K562 (cell line): ENCODE measurements around the gene DTD1. TPM values are rescaled to one million over a fixed set of nuclear protein-coding genes. Genes with fewer than 3 reads are reported as not detected.

ENCODE experiments used
- ATAC-seq: fragments of 200-7000 bp; cut with Tn5 transposase; 3 replicates; pipeline ENCODE4 v1.9.1; 2020; ENCODE audit warnings: moderate library complexity
- BruUV-seq: library from RNA; stranded (reverse); fragments of 400-500 nt; replicated peaks from 2 replicates; lab custom pipeline; 2021; lab: Mats Ljungman, UMichigan
- CTCF ChIA-PET: fragments of 300-600 bp; formaldehyde crosslinking; extraction: SDS; loops from one replicate; lab custom pipeline; 2021; ENCODE audit warnings: low intra/inter-chr PET ratio; lab: Yijun Ruan, JAX
- POLR2A ChIA-PET: fragments of 300-600, 350-650 bp; sonication (Branson Sonifier 250); formaldehyde crosslinking; extraction: SDS; loops from one replicate; lab custom pipeline; 2021; ENCODE audit warnings: antibody characterized with exemption, inconsistent platforms; lab: Yijun Ruan, JAX
- DNase-seq, 4 experiments: peaks; one replicate each; pipeline versions ENCODE4 v3.0.0 to v3.0.0-alpha.2; 2011 to 2018; ENCODE audit warnings: low spot score in 3 of 4, mixed read lengths in 3 of 4; ENCODE audit errors: extremely low read depth in 1 of 4
- FAIRE-seq: peaks from 2 replicates; lab custom pipeline; 2011; peaks lifted over from hg19 to GRCh38; lab: Jason Lieb, UNC
- H2AFZ ChIP-seq: 2 replicates; pipeline ENCODE4 v1.6.0; 2011; ENCODE audit warnings: low read depth, low read length, control low read depth, inconsistent platforms
- H3K27ac ChIP-seq: fragments of 200-600 bp; 3 replicates; pipeline ENCODE4 v1.8.0; 2011; ENCODE audit warnings: low read depth, mild to moderate bottlenecking, control low read depth, inconsistent platforms, low read length, moderate library complexity, mixed read lengths; ENCODE audit errors: extremely low read depth
- H3K27me3 ChIP-seq, 2 experiments: fragments of 300-600 bp in 1 of 2; 2 replicates in 1 of 2; 3 replicates in 1 of 2; pipeline versions ENCODE4 v1.6.0 to v1.8.0; 2011; ENCODE audit warnings: inconsistent platforms in 2 of 2, low read length in 2 of 2, mild to moderate bottlenecking in 1 of 2, mixed read lengths in 1 of 2, moderate library complexity in 1 of 2; ENCODE audit not compliant: control insufficient read depth in 2 of 2, insufficient read depth in 2 of 2
- H3K36me3 ChIP-seq: fragments of 300-600 bp; 3 replicates; pipeline ENCODE4 v1.8.0; 2011; ENCODE audit warnings: mild to moderate bottlenecking, low read length, inconsistent platforms; ENCODE audit not compliant: control insufficient read depth, insufficient read depth
- H3K4me1 ChIP-seq, 2 experiments: fragments of 200-600 bp in 1 of 2; replicated peaks in 1 of 2; 2 replicates in 1 of 2; 3 replicates in 1 of 2; pipeline versions ENCODE4 v1.5.1 to v1.8.0; 2011; ENCODE audit warnings: inconsistent platforms in 2 of 2, low read length in 2 of 2, mild to moderate bottlenecking in 1 of 2, mixed read lengths in 1 of 2, moderate library complexity in 1 of 2; ENCODE audit not compliant: control insufficient read depth in 2 of 2, insufficient read depth in 2 of 2
- H3K4me2 ChIP-seq: 2 replicates; pipeline ENCODE4 v1.6.1; 2011; ENCODE audit warnings: low read length, control low read depth, inconsistent platforms, mixed read lengths; ENCODE audit not compliant: insufficient read depth
- H3K4me3 ChIP-seq: fragments of 200-600 bp; sonication (generic), shearing (Covaris generic); 2 replicates; pipeline ENCODE4 v1.5.1; 2016; ENCODE audit warnings: control low read depth, inconsistent platforms
- H3K79me2 ChIP-seq: fragments of 200-600 bp; 3 replicates; pipeline ENCODE4 v1.8.0; 2011; ENCODE audit warnings: low read length, inconsistent platforms; ENCODE audit not compliant: control insufficient read depth, insufficient read depth
- H3K9ac ChIP-seq, 2 experiments: 2 replicates each; pipeline versions ENCODE4 v1.6.0 to v1.6.1; 2011; ENCODE audit warnings: low read depth in 2 of 2, low read length in 2 of 2, control low read depth in 1 of 2, inconsistent platforms in 1 of 2, mild to moderate bottlenecking in 1 of 2, mixed read lengths in 1 of 2; ENCODE audit not compliant: insufficient read depth in 1 of 2
- H3K9me1 ChIP-seq: one replicate; pipeline ENCODE4 v1.6.0; 2011; ENCODE audit warnings: inconsistent platforms, mild to moderate bottlenecking, low read length, moderate library complexity; ENCODE audit not compliant: control insufficient read depth, insufficient read depth
- H3K9me3 ChIP-seq: replicated peaks from 2 replicates; pipeline ENCODE4 v1.5.1; 2011; ENCODE audit warnings: low read depth, low read length, inconsistent platforms; ENCODE audit not compliant: control insufficient read depth, insufficient read depth
- H4K20me1 ChIP-seq: replicated peaks from 2 replicates; pipeline ENCODE4 v1.6.1; 2011; ENCODE audit warnings: low read length, inconsistent platforms, mixed read lengths; ENCODE audit not compliant: control insufficient read depth, insufficient read depth
- ARNT ChIP-seq, 2 experiments: fragments of 450-650 bp; IDR thresholded peaks; 2 replicates each; pipeline ENCODE4 v1.6.1; 2016; ENCODE audit warnings: mild to moderate bottlenecking in 1 of 2
- ATF2 ChIP-seq: sonication (generic); formaldehyde crosslinking; IDR thresholded peaks from 2 replicates; pipeline ENCODE4 v1.8.1; 2022; ENCODE audit warnings: missing genetic modification reagents
- CREB1 ChIP-seq, 2 experiments: sonication (generic) in 1 of 2; formaldehyde crosslinking in 1 of 2; IDR thresholded peaks; 2 replicates each; pipeline versions ENCODE4 v1.6.1 to v1.8.0; 2012 to 2022; ENCODE audit warnings: inconsistent platforms in 1 of 2, mild to moderate bottlenecking in 1 of 2, missing genetic modification reagents in 1 of 2, moderate library complexity in 1 of 2
- ETV5 ChIP-seq: sonication (generic); formaldehyde crosslinking; IDR thresholded peaks from 2 replicates; pipeline ENCODE4 v1.4.0; 2020; ENCODE audit warnings: low read depth, mild to moderate bottlenecking, missing genetic modification reagents
- HOXB6 ChIP-seq: fragments of 250-450 bp; sonication (Bioruptor Pico); IDR thresholded peaks from 2 replicates; pipeline ENCODE4 v1.5.1; 2022; ENCODE audit warnings: mild to moderate bottlenecking, borderline replicate concordance
- ID3 ChIP-seq, 2 experiments: fragments of 250-450 bp in 1 of 2; fragments of 450-650 bp in 1 of 2; sonication (Bioruptor Pico) in 1 of 2; IDR thresholded peaks; 2 replicates each; pipeline versions ENCODE4 v1.6.1 to v1.8.0; 2016 to 2021; ENCODE audit warnings: mild to moderate bottlenecking in 2 of 2, moderate library complexity in 2 of 2, missing compliant biosample characterization in 1 of 2, missing genetic modification characterization in 1 of 2
- NR2C1 ChIP-seq, 2 experiments: fragments of 450-650 bp; IDR thresholded peaks; 2 replicates each; pipeline ENCODE4 v1.6.1; 2017; ENCODE audit warnings: mild to moderate bottlenecking in 2 of 2, antibody characterized with exemption in 1 of 2, inconsistent platforms in 1 of 2, missing compliant biosample characterization in 1 of 2, missing genetic modification characterization in 1 of 2
- POLR2H ChIP-seq: IDR thresholded peaks from 2 replicates; pipeline ENCODE4 v1.6.1; 2016; ENCODE audit warnings: missing genetic modification characterization, low read depth, mild to moderate bottlenecking, control low read depth, missing compliant biosample characterization, moderate library complexity
- RFX7 ChIP-seq: fragments of 250-450 bp; sonication (Bioruptor Pico); IDR thresholded peaks from 2 replicates; pipeline ENCODE4 v1.5.1; 2021; ENCODE audit warnings: mild to moderate bottlenecking
- VEZF1 ChIP-seq: fragments of 200-800 bp; sonication (Bioruptor generic); IDR thresholded peaks from 2 replicates; pipeline ENCODE4 v1.6.1; 2017; ENCODE audit warnings: missing genetic modification characterization, missing compliant biosample characterization
- ZBTB1 ChIP-seq: sonication (generic); formaldehyde crosslinking; IDR thresholded peaks from 2 replicates; pipeline ENCODE4 v1.8.1; 2023; ENCODE audit warnings: missing genetic modification reagents, low read depth, mild to moderate bottlenecking, borderline replicate concordance
- ZBTB49 ChIP-seq: sonication (generic); formaldehyde crosslinking; IDR thresholded peaks from 2 replicates; pipeline ENCODE4 v1.8.0; 2022; ENCODE audit warnings: missing genetic modification reagents, mild to moderate bottlenecking, borderline replicate concordance
- ZFP1 ChIP-seq: fragments of 450-650 bp; formaldehyde crosslinking; IDR thresholded peaks from 2 replicates; pipeline ENCODE4 v1.4.0; 2020; ENCODE audit warnings: mild to moderate bottlenecking, mixed read lengths
- ZNF212 ChIP-seq: fragments of 450-650 bp; formaldehyde crosslinking; IDR thresholded peaks from 2 replicates; pipeline ENCODE4 v1.4.0; 2020; ENCODE audit warnings: mild to moderate bottlenecking
- ZNF444 ChIP-seq: fragments of 250-450 bp; sonication (Bioruptor Pico); IDR thresholded peaks from 2 replicates; pipeline ENCODE4 v1.4.0; 2020; ENCODE audit warnings: mild to moderate bottlenecking, moderate library complexity
- ZNF696 ChIP-seq: fragments of 250-450 bp; sonication (Bioruptor Pico); conservative IDR thresholded peaks from 2 replicates; pipeline ENCODE4 v1.4.0; 2020; ENCODE audit warnings: mild to moderate bottlenecking, moderate library complexity
- WGBS: fragments of 100-300 bp; shearing (Covaris generic); methylation state at CpG from one replicate; pipeline ENCODE4 v1.1.6; 2016; ENCODE audit warnings: low coverage, mixed read lengths; ENCODE audit not compliant: insufficient coverage; ENCODE audit errors: missing lambda C conversion rate; 5-methylcytosine and 5-hydroxymethylcytosine counted together
- in situ Hi-C: fragments of 300-500 bp; cut with MboI; formaldehyde crosslinking; loops from 4 replicates; pipeline ENCODE4 v1.15.0; 2018; ENCODE audit warnings: inconsistent platforms, mixed read lengths
- intact Hi-C: fragments of 100-400 bp; cut with micrococcal nuclease; formaldehyde crosslinking; loops from 2 replicates; pipeline ENCODE4 v1.14.2; 2022
- polyA plus RNA-seq, 8 experiments: library from polyadenylated mRNA; depleted of rRNA in 4 of 8; stranded (reverse) in 5 of 8; unstranded in 3 of 8; fragments of >200 nt; fragmentation: Nextera tagmentation in 2 of 8; fragmentation: Illumina TruSeq in 1 of 8; extraction: Ambion mirVana in 2 of 8; extraction: Trizol in 1 of 8; gene quantifications; 2 replicates each; pipeline versions ENCODE4 v1.2.1 to v1.2.3, GENCODE V29; 2011 to 2014; ENCODE audit warnings: inconsistent platforms in 1 of 8, missing spikeins in 1 of 8
- total RNA-seq, 7 experiments: library from RNA; depleted of rRNA in 6 of 7; stranded (reverse); fragments of >200 nt in 6 of 7; fragmentation: Illumina TruSeq in 2 of 7; extraction: Trizol in 2 of 7; gene quantifications; 2 replicates each; pipeline versions ENCODE4 v1.2.1 to v1.2.3, GENCODE V29; 2011 to 2021; ENCODE audit warnings: low replicate concordance in 1 of 7

Gene DTD1
- total and polyA plus RNA-seq, 9 of the 15 experiments (the other 6 are each of a cell fraction or from before 2014, with no cell fraction given): 5.7 to 28.6 (median 26.8) TPM

- BruUV-seq: no TSS peak
- DNase-seq (no peak), FAIRE-seq (no peak), ATAC-seq (no peak)
- H3K27me3 ChIP-seq: no peaks in the 10 kb centered on the region
- no peak overlapping the region for H3K9ac ChIP-seq
- H3K9me3 ChIP-seq: no peaks in the 10 kb centered on the region
- H3K9me1 ChIP-seq: no peaks in the 10 kb centered on the region
- H3K4me2 ChIP-seq: no peak overlapping the region
- 18% methylated on average over 4 of the region's 4 CpGs for WGBS
- no peaks in the 10 kb centered on the region for H4K20me1 ChIP-seq
- CTCF ChIA-PET: no interaction called here
- no peak overlapping the region for H2AFZ ChIP-seq
- no peaks in the 10 kb centered on the region for H3K4me1 ChIP-seq
- H3K36me3 ChIP-seq: no peaks in the 10 kb centered on the region
- intact Hi-C loops (no loop called here), in situ Hi-C loops (no loop called here)
- no peak overlapping the region for H3K4me3 ChIP-seq
- POLR2A ChIA-PET: no interaction called here
- no peaks in the 10 kb centered on the region for H3K79me2 ChIP-seq
- no peak overlapping the region for H3K27ac ChIP-seq
- TF ChIP-seq RFX7 (CRISPR knock-in tag) (no peak), ZNF444 (no peak), NR2C1 (IDR thresholded peaks at IDR 0.05) (no peak), NR2C1 (tag; IDR thresholded peaks at IDR 0.05) (no peak), ZNF696 (CRISPR knock-in tag) (no peak), ID3 (CRISPR knock-in tag; IDR thresholded peaks at IDR 0.05) (no peak), ID3 (tag; IDR thresholded peaks at IDR 0.05) (no peak), ARNT (IDR thresholded peaks at IDR 0.05) (no peak), ATF2 (no peak), ZBTB1 (CRISPR knock-in tag) (no peak), CREB1 (IDR thresholded peaks at IDR 0.05) (no peak), CREB1 (CRISPR knock-in tag; IDR thresholded peaks at IDR 0.05) (no peak), POLR2H (tag) (no peak), ETV5 (CRISPR knock-in tag) (no peak), HOXB6 (CRISPR knock-in tag) (no peak), VEZF1 (CRISPR knock-in tag) (no peak), ZFP1 (CRISPR knock-in tag) (no peak), ZNF212 (CRISPR knock-in tag) (no peak), ZBTB49 (CRISPR knock-in tag) (no peak)
Measured at GRCh38 chr20:18698735-18699380, 111.0 kb downstream of the DTD1 start.
